HG03060 (cell line): ENCODE results near the gene SMIM1.

Source experiments
- ATAC-seq: cut with Tn5 transposase; IDR thresholded peaks from one replicate; pipeline ENCODE4 v1.9.1; 2021; ENCODE audit warnings: low read depth, moderate number of reproducible peaks; ENCODE audit not compliant: unreplicated experiment

The SMIM1 gene

GRCh38 chr1:3753656-3754454 lies 18.7 kb upstream of the SMIM1 start:
- no peak for ATAC-seq

GRCh38 chr1:3756394-3756793 lies 16.2 kb upstream of the SMIM1 start:
- ATAC-seq, result no peak

- no peak for ATAC-seq
Measured at GRCh38 chr1:3759164-3759563, 13.4 kb upstream of the SMIM1 start.

GRCh38 chr1:3759796-3760195 lies 12.8 kb upstream of the SMIM1 start:
- no peak for ATAC-seq

- no peak for ATAC-seq
Measured at GRCh38 chr1:3761296-3762010, 11.1 kb upstream of the SMIM1 start.

- ATAC-seq, result no peak
Measured at GRCh38 chr1:3762151-3762872, 10.2 kb upstream of the SMIM1 start.

GRCh38 chr1:3762873-3763228 lies 9.7 kb upstream of the SMIM1 start:
- no peak for ATAC-seq

GRCh38 chr1:3763351-3764125 lies 9.0 kb upstream of the SMIM1 start:
- ATAC-seq, result no peak

- ATAC-seq, result no peak
Measured at GRCh38 chr1:3767328-3767925, 5.1 kb upstream of the SMIM1 start.

GRCh38 chr1:3768811-3769390 lies 3.6 kb upstream of the SMIM1 start:
- no peak for ATAC-seq

- ATAC-seq, result no peak
Measured at GRCh38 chr1:3770047-3770765, 2.3 kb upstream of the SMIM1 start.

GRCh38 chr1:3771108-3772026 lies 1.2 kb upstream of the SMIM1 start:
- ATAC-seq, result no peak

- no peak for ATAC-seq
Measured at GRCh38 chr1:3772027-3772714, 378 bp upstream of the SMIM1 start.

- ATAC-seq, result no peak
Measured at GRCh38 chr1:3773572-3774275, 1.2 kb downstream of the SMIM1 start.

GRCh38 chr1:3774276-3774945 lies 1.9 kb downstream of the SMIM1 start:
- no peak for ATAC-seq

GRCh38 chr1:3774946-3775489 lies 2.5 kb downstream of the SMIM1 start:
- ATAC-seq, result no peak
